Measurements from ENCODE around the gene TOX3. TPM values are rescaled to one million over a fixed set of nuclear protein-coding genes. Genes with fewer than 3 reads are reported as not detected.

Gene TOX3
- total and polyA plus RNA-seq, 2 experiments from 2014 or later: 9.8 to 15.6 TPM

DNA sequence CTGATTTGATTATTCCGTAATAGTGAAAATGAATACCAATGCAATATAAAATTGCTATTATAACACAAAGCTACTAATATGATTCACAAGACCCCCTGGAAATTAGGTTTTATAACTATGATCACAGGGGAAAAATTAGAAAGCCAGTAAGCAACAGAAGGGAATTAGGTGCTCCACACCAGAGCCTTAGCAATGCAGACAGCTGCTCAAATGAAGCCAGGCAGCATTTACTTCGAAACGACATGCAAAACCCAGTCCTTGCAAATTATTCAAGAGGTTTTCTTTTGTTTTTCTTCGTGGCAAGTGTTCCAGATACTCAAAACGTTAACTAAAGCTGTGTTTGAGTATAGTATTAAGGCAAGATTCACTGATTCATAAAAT, 47.9 kb downstream of the TOX3 start (continued):
- TF ChIP-seq CTCF (conservative IDR thresholded peaks at IDR 0.05; ENCODE audit: low read depth in 2 of 2) (no peak), CREB1 (CRISPR knock-in tag; IDR thresholded peaks at IDR 0.05; ENCODE audit: low read depth) (no peak), EZH2phosphoT487 (IDR thresholded peaks at IDR 0.05; ENCODE audit: unreplicated experiment) (no peak)

DNA sequence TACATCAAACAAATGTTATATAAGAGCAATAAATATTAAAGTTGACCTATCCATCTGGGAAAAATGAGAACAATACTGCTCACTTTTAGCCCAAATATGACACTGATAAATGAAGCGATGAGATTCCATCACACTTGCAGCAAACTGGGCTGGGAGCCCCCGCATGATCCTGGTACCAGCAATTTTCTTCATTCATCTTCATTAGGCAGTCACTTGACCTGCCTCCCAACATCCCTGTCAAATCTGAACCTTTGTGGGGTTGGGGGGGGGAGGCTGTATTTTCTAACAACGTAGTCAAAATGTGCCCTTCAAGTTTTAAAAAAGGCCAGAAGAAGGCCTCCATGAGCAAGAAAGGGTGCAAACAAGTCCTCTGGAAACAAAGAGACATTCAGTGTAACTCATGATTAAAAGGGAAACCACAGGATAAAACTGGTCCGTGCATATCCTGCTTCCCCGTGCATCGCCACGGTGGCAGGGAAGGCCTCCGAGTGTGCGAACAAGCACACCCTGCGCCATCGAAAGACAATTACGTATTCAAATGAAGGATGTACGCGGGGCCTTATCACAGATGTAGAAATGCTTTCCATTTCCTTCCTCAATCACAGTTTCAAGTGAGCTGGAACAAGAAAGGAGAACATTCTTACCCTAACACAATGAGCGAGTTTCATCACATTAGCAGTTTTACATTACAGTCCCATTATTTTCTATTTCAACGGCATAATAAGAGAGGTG, 48.4 kb downstream of the TOX3 start:
- Histone ChIP-seq H3K4me2 (peak overlapping the region; percentile 5), H3F3A (replicated peaks; ENCODE audit: low read depth) (no peaks in the 10 kb centered on the region), H3K4me1 (ENCODE audit: insufficient read depth) (peaks cover 46% of the 10 kb centered on the region), H3K9me2 (ENCODE audit: insufficient read depth) (no peaks in the 10 kb centered on the region), H2AFZ (no peak overlapping the region), H3K27ac (ENCODE audit: low read depth) (peak overlapping the region; percentile 85), H3K27me3 (ENCODE audit: insufficient read depth) (no peaks in the 10 kb centered on the region), H3K79me2 (replicated peaks; ENCODE audit: insufficient read depth) (peaks cover 79% of the 10 kb centered on the region), H3K4me3 (peak overlapping the region; percentile 19; the same call in 1 of the 2 replicates), H3K36me3 (ENCODE audit: insufficient read depth) (no peaks in the 10 kb centered on the region), H4K20me1 (replicated peaks; ENCODE audit: insufficient read depth) (0 out of 2 replicates have a peak, but pooled peaks cover under 1% of the 10 kb centered on the region)
- TF ChIP-seq NANOG (IDR thresholded peaks at IDR 0.05; ENCODE audit: borderline replicate concordance) (peak; percentile 18; the same call in 1 of the 2 replicates), CREB1 (CRISPR knock-in tag; IDR thresholded peaks at IDR 0.05; ENCODE audit: low read depth) (peak; percentile 31; the same call in 1 of the 2 replicates), CTCF (conservative IDR thresholded peaks at IDR 0.05; ENCODE audit: low read depth in 2 of 2) (no peak), ZNF114 (CRISPR knock-in tag; IDR thresholded peaks at IDR 0.05) (no peak)
- peak overlapping the region; percentile 79 for H3K27ac Mint-ChIP-seq
- H3K27me3 Mint-ChIP-seq (ENCODE audit: insufficient read depth, low read depth, poor library complexity): no peaks in the 10 kb centered on the region
- H3K36me3 Mint-ChIP-seq (ENCODE audit: low read depth): no peaks in the 10 kb centered on the region
- no peaks in the 10 kb centered on the region for H3K9me3 Mint-ChIP-seq
- ATAC-seq (peak; percentile 83), DNase-seq (ENCODE audit: low spot score) (peak; percentile 69)
- peak overlapping the region; percentile 48 for H3K4me3 Mint-ChIP-seq
- H3K4me1 Mint-ChIP-seq: peaks cover 56% of the 10 kb centered on the region

GRCh38 chr16:52497067-52497816, 49.7 kb downstream of the TOX3 start:
- Histone ChIP-seq H3K4me2 (no peak overlapping the region), H3K27ac (ENCODE audit: low read depth) (no peak overlapping the region), H3K36me3 (ENCODE audit: insufficient read depth) (no peaks in the 10 kb centered on the region), H3F3A (replicated peaks; ENCODE audit: low read depth) (no peaks in the 10 kb centered on the region), H3K79me2 (replicated peaks; ENCODE audit: insufficient read depth) (peaks cover 77% of the 10 kb centered on the region), H4K20me1 (replicated peaks; ENCODE audit: insufficient read depth) (no peaks in the 10 kb centered on the region), H2AFZ (no peak overlapping the region), H3K4me1 (ENCODE audit: insufficient read depth) (peaks cover 46% of the 10 kb centered on the region), H3K9me2 (ENCODE audit: insufficient read depth) (no peaks in the 10 kb centered on the region), H3K4me3 (no peak overlapping the region), H3K27me3 (ENCODE audit: insufficient read depth) (no peaks in the 10 kb centered on the region)
- H3K36me3 Mint-ChIP-seq (ENCODE audit: low read depth): no peaks in the 10 kb centered on the region
- no peak overlapping the region; the same call in 1 of the 2 replicates for H3K27ac Mint-ChIP-seq
- DNase-seq (ENCODE audit: low spot score) (no peak), ATAC-seq (no peak)
- no peak overlapping the region for H3K4me3 Mint-ChIP-seq
- H3K4me1 Mint-ChIP-seq: peaks cover 54% of the 10 kb centered on the region
- H3K9me3 Mint-ChIP-seq: no peaks in the 10 kb centered on the region
- no peaks in the 10 kb centered on the region for H3K27me3 Mint-ChIP-seq (ENCODE audit: insufficient read depth, low read depth, poor library complexity)
- TF ChIP-seq POLR2AphosphoS5 (IDR thresholded peaks at IDR 0.05; ENCODE audit: low read depth) (no peak), JUNB (IDR thresholded peaks at IDR 0.05; ENCODE audit: unreplicated experiment) (no peak), CREB1 (CRISPR knock-in tag; IDR thresholded peaks at IDR 0.05; ENCODE audit: low read depth) (no peak), REST (IDR thresholded peaks at IDR 0.05; ENCODE audit: unreplicated experiment) (no peak), ZNF331 (CRISPR knock-in tag; IDR thresholded peaks at IDR 0.05; ENCODE audit: low read depth) (no peak), NANOG (IDR thresholded peaks at IDR 0.05; ENCODE audit: borderline replicate concordance) (no peak), ZNF114 (CRISPR knock-in tag; IDR thresholded peaks at IDR 0.05) (no peak)
- TF ChIP-seq, protein P1, sequence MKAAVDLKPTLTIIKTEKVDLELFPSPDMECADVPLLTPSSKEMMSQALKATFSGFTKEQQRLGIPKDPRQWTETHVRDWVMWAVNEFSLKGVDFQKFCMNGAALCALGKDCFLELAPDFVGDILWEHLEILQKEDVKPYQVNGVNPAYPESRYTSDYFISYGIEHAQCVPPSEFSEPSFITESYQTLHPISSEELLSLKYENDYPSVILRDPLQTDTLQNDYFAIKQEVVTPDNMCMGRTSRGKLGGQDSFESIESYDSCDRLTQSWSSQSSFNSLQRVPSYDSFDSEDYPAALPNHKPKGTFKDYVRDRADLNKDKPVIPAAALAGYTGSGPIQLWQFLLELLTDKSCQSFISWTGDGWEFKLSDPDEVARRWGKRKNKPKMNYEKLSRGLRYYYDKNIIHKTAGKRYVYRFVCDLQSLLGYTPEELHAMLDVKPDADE (IDR thresholded peaks at IDR 0.05): no peak
